Skin epidermis (tissue), 12 donors: ENCODE data around the gene CLEC20A.
"Not testable (repeated sequence)": the region's sequence is repeated elsewhere in the genome, so short reads cannot be mapped to it uniquely, and the experiment has no call there.

ENCODE experiments used
- H3K27ac ChIP-seq, 21 experiments: fragments of 200-600 bp; sonication (generic) in 11 of 21; one replicate each; pipeline ENCODE4 v1.5.0; 2020; ENCODE audit warnings: mild to moderate bottlenecking in 3 of 21, inconsistent platforms in 2 of 21, moderate library complexity in 2 of 21
- H3K4me3 ChIP-seq, 7 experiments: fragments of 200-600 bp; sonication (generic) in 2 of 7; one replicate each; pipeline ENCODE4 v1.5.0; 2020; ENCODE audit warnings: inconsistent platforms in 2 of 7, mild to moderate bottlenecking in 2 of 7, moderate library complexity in 1 of 7

Gene CLEC20A

GRCh38 chr1:178530502-178530901, 33.7 kb upstream of the CLEC20A start:
- Histone ChIP-seq H3K4me3 (no peak overlapping the region), H3K27ac (no peak overlapping the region)

- H3K27ac ChIP-seq = no peak overlapping the region
- H3K4me3 ChIP-seq = no peak overlapping the region
Measured at GRCh38 chr1:178530037-178530402, 33.3 kb upstream of the CLEC20A start.

- Histone ChIP-seq H3K27ac (no peak overlapping the region), H3K4me3 (no peak overlapping the region)
Measured at GRCh38 chr1:178529364-178530036, 32.7 kb upstream of the CLEC20A start.

- Histone ChIP-seq H3K27ac (no peak overlapping the region), H3K4me3 (no peak overlapping the region)
Measured at GRCh38 chr1:178528953-178529335, 32.2 kb upstream of the CLEC20A start.

DNA sequence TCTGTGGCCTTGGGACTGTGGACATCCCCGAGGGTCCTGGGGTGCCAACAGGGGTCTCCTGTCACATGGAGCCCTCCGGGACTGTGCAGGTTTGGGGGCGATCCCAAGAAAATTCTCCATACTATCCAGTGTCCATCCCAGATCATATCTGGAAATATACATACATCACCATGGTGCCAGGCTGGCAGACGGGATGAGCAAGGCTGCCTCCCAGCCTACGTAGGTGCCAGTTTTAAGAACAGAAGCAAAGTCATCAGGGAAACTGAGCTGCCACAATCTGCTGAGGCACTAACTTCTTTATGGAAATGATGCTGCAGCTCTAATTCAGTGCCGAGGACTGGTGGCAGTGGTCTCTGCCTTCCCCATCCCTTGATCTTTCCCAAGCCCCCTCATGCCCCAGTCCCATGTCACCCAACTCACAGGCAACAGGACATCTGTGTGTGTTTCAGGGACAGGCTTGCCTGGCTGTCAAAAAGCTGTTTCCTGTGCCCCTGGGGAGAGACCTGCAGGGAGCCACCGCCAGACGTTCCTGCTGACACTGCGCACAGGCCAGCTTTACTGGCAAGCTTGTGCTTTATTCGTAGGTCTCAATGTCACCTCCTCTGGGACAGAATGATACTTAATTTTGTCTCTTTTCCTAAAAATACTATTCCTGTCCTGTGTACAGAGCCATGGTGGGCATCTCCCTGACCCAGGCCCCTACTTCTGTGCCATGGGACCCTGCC, 31.6 kb upstream of the CLEC20A start:
- no peak overlapping the region for H3K4me3 ChIP-seq
- H3K27ac ChIP-seq = no peak overlapping the region

DNA sequence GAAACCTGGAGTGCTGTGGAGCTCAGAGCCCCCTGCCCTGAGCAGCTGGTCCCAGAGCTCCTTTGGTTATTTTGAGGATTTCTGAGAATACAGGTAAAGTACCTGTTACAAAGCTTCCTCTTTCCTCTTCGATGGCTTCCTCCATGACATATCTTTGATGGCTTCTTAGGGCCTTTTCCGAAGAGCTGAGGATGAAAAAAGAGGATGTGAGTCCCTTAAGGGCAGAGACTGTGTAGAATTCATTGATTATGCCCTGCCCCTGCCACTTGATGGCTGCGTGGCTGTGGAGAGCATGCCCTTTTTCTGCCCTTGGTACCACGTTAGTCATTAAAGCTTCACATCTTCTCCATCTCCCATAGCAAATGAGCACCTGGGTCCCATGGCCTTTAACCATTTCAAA, 30.4 kb upstream of the CLEC20A start:
- no peak overlapping the region for H3K4me3 ChIP-seq
- H3K27ac ChIP-seq = no peak overlapping the region

DNA sequence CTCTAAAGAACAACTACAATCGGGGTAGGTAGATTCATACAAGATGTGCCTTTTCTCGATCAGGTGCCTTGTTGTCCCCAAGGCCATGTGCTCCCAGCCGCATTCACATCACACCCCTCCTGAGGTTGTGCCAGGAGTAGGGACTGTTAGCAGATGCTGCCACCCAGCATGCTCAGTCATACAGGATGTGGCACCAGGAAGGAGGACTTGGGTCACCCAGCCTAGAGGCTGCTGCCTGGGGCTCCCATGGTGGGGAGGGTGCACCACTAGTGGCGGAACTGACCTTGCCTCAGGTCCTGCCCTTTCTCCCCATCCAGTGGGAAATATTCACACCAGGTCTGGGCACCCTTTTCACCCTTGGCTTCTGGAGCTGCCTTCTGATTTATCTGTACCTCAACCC, 24.5 kb upstream of the CLEC20A start:
- Histone ChIP-seq H3K4me3 (no peak overlapping the region), H3K27ac (no peak overlapping the region)

DNA sequence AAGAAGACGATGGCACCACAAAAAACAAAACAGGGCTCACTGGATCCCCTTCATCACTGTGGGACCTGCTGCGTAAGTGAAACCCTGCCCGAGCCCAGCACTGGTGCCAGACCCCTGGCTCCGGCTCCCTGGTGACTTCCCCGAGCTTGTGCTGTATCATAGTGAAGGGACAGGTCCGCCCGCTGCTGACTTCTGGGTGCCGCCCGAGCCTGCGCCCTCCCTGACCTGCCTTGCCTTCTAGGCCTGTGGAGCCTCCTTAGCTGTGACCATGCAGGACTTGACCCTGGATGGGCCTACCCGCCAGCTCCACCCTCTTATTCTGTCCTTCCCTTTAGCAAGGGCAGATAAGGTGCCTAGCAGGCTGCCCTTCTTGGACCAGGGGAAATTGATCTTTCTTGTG, 24.0 kb upstream of the CLEC20A start:
- Histone ChIP-seq H3K4me3 (no peak overlapping the region), H3K27ac (no peak overlapping the region)

DNA sequence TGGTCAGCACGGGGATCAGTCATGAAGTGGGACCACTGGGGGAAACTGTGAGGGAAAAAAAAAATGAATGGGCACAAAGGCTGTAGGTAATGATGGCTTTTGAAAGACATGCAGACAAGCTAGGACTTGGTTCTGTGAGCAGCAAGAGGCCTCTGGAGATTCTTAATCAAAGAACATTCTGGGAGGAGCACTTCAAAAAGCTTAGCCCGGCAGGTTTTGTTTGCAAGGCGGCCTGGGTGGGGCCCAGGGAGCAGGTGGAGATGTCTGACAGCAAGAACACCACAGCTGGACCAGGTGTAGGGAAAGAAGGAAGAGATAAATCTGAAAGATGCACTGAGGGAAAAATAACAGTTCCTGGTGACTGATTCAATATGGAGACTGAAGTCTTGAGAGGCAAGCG, 22.1 kb upstream of the CLEC20A start:
- H3K27ac ChIP-seq = no peak overlapping the region

GRCh38 chr1:178516110-178516509, 19.3 kb upstream of the CLEC20A start:
- H3K4me3 ChIP-seq = no peak overlapping the region
- H3K27ac ChIP-seq = no peak overlapping the region

More for the DNA sequence above, 22.1 kb upstream of the CLEC20A start:
- no peak overlapping the region for H3K4me3 ChIP-seq

DNA sequence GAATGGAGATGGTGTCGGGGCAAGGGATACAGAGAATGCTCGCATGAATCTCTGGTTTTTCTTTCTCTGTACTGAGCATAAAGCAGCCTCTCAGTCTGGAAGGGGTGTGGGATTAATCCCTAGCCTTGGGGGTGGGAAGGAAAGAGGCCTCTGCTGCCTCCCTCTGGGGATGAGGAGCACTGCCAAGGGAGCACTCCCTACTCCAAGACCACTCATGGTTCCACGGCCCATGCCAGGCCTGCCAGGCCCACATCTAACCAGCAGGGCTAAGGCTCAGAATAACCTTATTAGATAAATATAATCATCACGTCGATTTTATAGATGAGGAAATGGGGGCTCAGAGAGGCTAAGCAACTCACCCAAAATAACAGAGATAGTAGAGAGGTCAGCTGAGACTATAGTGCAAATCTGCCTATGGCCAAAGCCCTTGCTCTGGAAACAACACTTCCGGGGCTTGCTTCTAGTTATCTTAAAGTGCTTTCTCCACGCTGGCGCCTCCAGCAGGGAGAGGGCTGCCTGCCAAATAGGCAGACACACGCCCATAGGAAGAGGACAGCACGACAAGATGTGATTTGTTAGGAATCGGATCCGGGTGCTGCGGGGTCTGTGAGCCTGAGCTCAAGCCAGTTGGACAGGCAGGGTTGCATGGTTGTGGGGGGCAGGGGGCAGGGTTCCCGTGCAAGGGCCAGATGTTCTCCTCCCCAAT, 16.7 kb upstream of the CLEC20A start:
- H3K27ac ChIP-seq = peak overlapping the region in 1 of 21 experiments; percentile 25
- no peak overlapping the region for H3K4me3 ChIP-seq

DNA sequence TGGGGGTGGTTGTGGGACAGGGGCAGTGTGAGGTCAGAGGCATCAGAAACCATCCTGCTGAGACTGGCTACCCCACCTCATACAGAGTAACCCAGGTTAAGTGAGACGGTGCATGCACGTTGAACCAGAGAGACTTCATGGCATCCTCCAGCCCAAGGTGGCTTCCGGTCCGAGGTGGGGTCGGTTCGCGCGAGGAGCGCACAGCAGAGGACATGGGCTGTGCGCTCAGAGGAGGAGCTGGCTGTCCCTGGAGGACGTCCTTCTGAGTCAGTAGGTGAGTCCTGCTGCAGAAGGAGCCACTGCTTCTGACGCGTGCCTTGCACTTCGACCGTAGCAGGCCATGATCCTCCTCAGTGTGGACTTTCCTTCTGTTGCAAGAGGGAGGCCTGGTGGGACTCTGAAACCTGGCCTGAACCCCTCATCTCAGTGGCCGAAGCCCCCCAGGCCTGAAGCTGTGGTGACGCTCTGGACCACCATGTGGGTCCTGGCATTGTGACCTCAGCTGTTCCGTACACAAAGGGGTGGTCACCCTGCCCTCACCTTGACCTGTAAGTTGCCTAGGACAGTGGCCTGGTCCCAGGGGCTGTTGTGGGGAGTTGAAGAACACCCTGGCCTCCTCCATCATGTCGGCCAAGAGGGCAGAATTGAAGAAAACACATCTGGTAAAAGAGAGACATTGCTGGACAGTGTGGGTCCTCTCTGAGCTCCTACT, 16.0 kb upstream of the CLEC20A start, which contains the start of gene TEX35:
TSS of gene TEX35 (plus strand) at position 544 of the 712 bp plus-strand sequence. CDS start at position 624, 80 bp downstream.
- Histone ChIP-seq H3K4me3 (no peak within 1 kb of the TSS), H3K27ac (peak within 1 kb of the TSS in 1 of 21 experiments; percentile 25)

DNA sequence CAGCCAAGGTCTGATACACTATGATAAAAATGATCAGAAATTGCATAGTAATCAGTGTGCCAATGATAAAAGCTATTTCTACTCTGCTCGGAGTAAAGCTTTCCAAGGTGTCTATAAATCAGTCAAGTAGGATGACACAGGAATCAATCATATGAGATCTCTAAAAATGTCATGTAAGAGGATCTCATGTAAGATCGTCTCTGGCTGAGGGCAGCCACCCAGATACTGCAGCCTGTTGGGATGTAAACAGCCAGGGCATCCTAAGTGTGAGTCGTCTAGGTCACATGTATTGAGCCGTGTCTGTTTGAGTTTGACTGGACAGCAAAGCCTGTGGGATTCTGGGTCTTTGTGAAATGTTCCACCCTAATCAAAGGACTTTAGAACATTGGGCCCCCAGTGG, 13.4 kb upstream of the CLEC20A start:
- H3K27ac ChIP-seq = no peak overlapping the region
- H3K4me3 ChIP-seq = no peak overlapping the region

DNA sequence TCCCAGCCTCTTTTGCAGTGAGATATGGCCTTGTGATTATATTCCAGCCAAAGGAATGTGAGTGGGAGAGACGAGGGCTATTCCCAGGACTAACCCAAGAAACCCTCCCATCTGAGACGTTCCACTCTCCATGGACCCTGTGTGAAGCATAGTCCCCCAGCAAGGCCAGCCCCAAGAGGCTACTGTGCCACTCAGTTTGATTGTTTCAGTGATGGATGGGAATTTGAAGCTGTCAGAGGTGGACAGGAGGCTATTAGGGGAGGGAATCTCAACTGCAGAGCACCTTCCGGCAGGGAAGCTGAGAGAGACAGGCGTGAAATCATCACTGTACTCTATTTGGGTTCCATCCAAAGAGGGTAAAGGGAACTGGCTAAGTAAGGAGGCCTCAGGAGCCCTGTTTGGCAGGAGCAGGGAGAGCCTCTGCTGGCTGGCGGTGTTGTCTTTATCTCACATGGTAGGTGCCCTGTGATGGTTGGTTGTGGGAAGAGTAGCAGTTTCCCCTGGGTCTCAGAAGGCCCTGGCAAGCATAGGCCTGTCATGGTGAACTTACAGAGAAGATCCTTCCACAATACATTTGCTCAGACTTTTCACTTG, 12.7 kb upstream of the CLEC20A start:
- Histone ChIP-seq H3K4me3 (no peak overlapping the region), H3K27ac (no peak overlapping the region)

- H3K4me3 ChIP-seq = no peak overlapping the region
Measured at GRCh38 chr1:178506669-178507068, 9.9 kb upstream of the CLEC20A start.

GRCh38 chr1:178506177-178506576, 9.4 kb upstream of the CLEC20A start:
- no peak overlapping the region for H3K4me3 ChIP-seq
- H3K27ac ChIP-seq = no peak overlapping the region

More at GRCh38 chr1:178506669-178507068, 9.9 kb upstream of the CLEC20A start:
- no peak overlapping the region for H3K27ac ChIP-seq

GRCh38 chr1:178504286-178504685, 7.5 kb upstream of the CLEC20A start:
- no peak overlapping the region for H3K4me3 ChIP-seq
- no peak overlapping the region for H3K27ac ChIP-seq

GRCh38 chr1:178503849-178504248, 7.1 kb upstream of the CLEC20A start:
- Histone ChIP-seq H3K4me3 (no peak overlapping the region), H3K27ac (no peak overlapping the region)

DNA sequence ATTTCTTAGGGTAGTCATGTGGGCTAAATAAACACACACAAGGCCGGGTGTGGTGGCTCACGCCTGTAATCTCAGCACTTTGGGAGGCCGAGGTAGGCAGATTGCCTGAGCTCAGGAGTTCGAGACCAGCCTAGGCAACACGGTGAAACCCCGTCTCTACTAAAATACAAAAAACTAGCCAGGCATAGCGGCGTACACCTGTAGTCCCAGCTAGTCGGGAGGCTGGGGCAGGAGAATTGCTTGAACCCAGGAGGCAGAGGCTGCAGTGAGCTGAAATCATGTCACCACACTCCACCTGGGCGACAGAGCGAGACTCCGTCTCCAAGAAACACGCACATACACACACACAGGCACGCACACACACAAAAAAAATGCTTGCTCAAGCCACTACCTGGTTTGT, 6.6 kb upstream of the CLEC20A start:
- H3K27ac ChIP-seq, H3K4me3 ChIP-seq: not testable (repeated sequence)

DNA sequence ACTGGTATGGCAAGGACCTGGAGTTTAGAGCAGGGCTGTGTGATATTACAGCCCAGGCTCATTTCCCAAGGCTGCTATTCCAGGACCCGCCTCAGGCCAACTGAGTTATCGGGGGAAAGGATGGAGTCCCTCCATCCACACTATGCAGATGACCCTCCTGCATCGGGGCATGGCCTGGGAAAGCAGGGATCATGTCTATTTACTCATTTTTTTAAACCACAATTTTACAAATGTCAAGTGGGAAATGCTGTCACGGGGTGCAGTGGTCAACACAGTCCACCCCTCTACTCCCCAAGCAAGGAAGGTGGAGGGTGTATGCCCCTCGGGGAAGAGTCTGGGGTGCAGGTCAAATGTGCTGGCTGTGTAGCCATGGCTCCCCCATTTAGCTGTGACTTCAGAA, 6.1 kb upstream of the CLEC20A start:
- H3K4me3 ChIP-seq = no peak overlapping the region
- H3K27ac ChIP-seq = no peak overlapping the region
